Measurements from ENCODE around the gene ARHGAP32. TPM values are rescaled to one million over a fixed set of nuclear protein-coding genes. Genes with fewer than 3 reads are reported as not detected.

The ARHGAP32 gene
- polyA plus RNA-seq, 1 of the 3 experiments (the other 2 are of a cell fraction): 4.8 TPM

DNA sequence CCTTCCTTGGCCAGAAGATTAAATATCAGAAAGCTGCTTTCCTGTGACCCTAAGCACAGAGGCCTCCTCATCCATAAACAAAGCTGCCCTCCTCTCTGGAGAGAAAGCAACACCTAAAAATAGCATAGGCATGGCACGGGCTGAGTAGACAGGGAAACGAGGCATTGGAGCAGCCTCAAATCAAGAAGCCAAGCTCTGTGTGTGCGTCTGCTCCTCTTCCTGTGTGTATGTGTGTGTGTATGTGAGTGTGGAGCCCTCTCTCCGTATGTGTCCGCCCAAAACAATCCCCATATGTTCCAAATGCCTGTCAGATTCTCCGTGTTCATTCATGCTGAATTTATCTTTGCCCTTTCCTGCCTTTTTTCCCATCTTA, 277.0 kb downstream of the ARHGAP32 start:
- ChIA-PET POLR2A (no interaction called here), CTCF (interaction anchor here (1.6 to 13.6 kb wide), 2 partner anchors 26 to 41 kb away, joined by 7 to 201 read pairs; partner anchors contain the start of gene KCNJ5)
- H3K27me3 ChIP-seq (ENCODE audit: insufficient read depth): no peaks in the 10 kb centered on the region; the same call in 1 of the 2 replicates
- H3K4me2 ChIP-seq: no peak overlapping the region
- no peaks in the 10 kb centered on the region for H4K20me1 ChIP-seq (ENCODE audit: insufficient read depth)
- H3K27ac ChIP-seq (ENCODE audit: low read depth in 2 of 2, low read length in 1 of 2): no peak overlapping the region
- H3K9ac ChIP-seq: no peak overlapping the region
- H3K4me3 ChIP-seq (ENCODE audit: low read depth in 2 of 2, low read length in 1 of 2): no peak overlapping the region
- no peaks in the 10 kb centered on the region for H3K9me3 ChIP-seq
- H3K9me2 ChIP-seq: no peaks in the 10 kb centered on the region
- H3F3A ChIP-seq (replicated peaks; ENCODE audit: insufficient read depth): no peaks in the 10 kb centered on the region
- no peak for DNase-seq
- TF ChIP-seq GATA2 (CRISPR knock-in tag; IDR thresholded peaks at IDR 0.05) (no peak), RXRA (IDR thresholded peaks at IDR 0.05; ENCODE audit: borderline replicate concordance, low read depth) (no peak), CHD2 (IDR thresholded peaks at IDR 0.05; ENCODE audit: low read length, partially characterized antibody) (no peak), GABPA (IDR thresholded peaks at IDR 0.05; ENCODE audit: low read depth) (no peak), USF1 (IDR thresholded peaks at IDR 0.05; ENCODE audit: borderline replicate concordance, low read depth) (no peak), POLR2AphosphoS5 (IDR thresholded peaks at IDR 0.05; ENCODE audit: low read depth, low read length) (no peak), EP300 (IDR thresholded peaks at IDR 0.05; ENCODE audit: borderline replicate concordance in 1 of 2, low read depth in 1 of 2, low read length in 1 of 2) (no peak), TCF12 (IDR thresholded peaks at IDR 0.05) (no peak), SIN3A (IDR thresholded peaks at IDR 0.05; ENCODE audit: borderline replicate concordance, low read depth, low read length) (no peak), MXI1 (IDR thresholded peaks at IDR 0.05; ENCODE audit: low read depth, low read length) (no peak), FOXJ3 (CRISPR knock-in tag; IDR thresholded peaks at IDR 0.05) (no peak), REST (IDR thresholded peaks at IDR 0.05; ENCODE audit: low read depth, low read length) (no peak), PBX3 (IDR thresholded peaks at IDR 0.05) (no peak), YY1 (IDR thresholded peaks at IDR 0.05; ENCODE audit: low read depth) (no peak), TAF1 (IDR thresholded peaks at IDR 0.05; ENCODE audit: borderline replicate concordance, low read depth, low read length) (no peak), ELF1 (IDR thresholded peaks at IDR 0.05) (no peak)
- TF ChIP-seq, protein P1, sequence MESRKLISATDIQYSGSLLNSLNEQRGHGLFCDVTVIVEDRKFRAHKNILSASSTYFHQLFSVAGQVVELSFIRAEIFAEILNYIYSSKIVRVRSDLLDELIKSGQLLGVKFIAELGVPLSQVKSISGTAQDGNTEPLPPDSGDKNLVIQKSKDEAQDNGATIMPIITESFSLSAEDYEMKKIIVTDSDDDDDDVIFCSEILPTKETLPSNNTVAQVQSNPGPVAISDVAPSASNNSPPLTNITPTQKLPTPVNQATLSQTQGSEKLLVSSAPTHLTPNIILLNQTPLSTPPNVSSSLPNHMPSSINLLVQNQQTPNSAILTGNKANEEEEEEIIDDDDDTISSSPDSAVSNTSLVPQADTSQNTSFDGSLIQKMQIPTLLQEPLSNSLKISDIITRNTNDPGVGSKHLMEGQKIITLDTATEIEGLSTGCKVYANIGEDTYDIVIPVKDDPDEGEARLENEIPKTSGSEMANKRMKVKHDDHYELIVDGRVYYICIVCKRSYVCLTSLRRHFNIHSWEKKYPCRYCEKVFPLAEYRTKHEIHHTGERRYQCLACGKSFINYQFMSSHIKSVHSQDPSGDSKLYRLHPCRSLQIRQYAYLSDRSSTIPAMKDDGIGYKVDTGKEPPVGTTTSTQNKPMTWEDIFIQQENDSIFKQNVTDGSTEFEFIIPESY (IDR thresholded peaks at IDR 0.05; ENCODE audit: borderline replicate concordance, low read depth): no peak
- TF ChIP-seq, protein P2, sequence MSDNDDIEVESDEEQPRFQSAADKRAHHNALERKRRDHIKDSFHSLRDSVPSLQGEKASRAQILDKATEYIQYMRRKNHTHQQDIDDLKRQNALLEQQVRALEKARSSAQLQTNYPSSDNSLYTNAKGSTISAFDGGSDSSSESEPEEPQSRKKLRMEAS (IDR thresholded peaks at IDR 0.05; ENCODE audit: low read depth): no peak
- TF ChIP-seq, protein P3, sequence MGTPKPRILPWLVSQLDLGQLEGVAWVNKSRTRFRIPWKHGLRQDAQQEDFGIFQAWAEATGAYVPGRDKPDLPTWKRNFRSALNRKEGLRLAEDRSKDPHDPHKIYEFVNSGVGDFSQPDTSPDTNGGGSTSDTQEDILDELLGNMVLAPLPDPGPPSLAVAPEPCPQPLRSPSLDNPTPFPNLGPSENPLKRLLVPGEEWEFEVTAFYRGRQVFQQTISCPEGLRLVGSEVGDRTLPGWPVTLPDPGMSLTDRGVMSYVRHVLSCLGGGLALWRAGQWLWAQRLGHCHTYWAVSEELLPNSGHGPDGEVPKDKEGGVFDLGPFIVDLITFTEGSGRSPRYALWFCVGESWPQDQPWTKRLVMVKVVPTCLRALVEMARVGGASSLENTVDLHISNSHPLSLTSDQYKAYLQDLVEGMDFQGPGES (IDR thresholded peaks at IDR 0.05; ENCODE audit: low read depth, low read length): no peak
- no peaks in the 10 kb centered on the region for H3K79me2 ChIP-seq (ENCODE audit: insufficient read depth)
- H3K36me3 ChIP-seq (replicated peaks in 1 of 2; ENCODE audit: control insufficient read depth in 1 of 2, insufficient read depth in 2 of 2, low read length in 1 of 2): no peaks in the 10 kb centered on the region
- WGBS (ENCODE audit: low lambda C conversion rate): 48% methylated on average over 6 of the region's 6 CpGs
- H3K4me1 ChIP-seq (ENCODE audit: control insufficient read depth in 1 of 2, insufficient read depth in 2 of 2, low read depth in 1 of 2, low read length in 1 of 2): no peaks in the 10 kb centered on the region; a peak in 1 of 4 replicates
- no peak overlapping the region for H2AFZ ChIP-seq (ENCODE audit: low read depth)
